CMK (cell line): Measurements from ENCODE around the gene SLC25A48.

Experiments used
- DNase-seq: peaks from one replicate; pipeline ENCODE4 v3.0.0-alpha.2; 2010; ENCODE audit warnings: low read depth

The SLC25A48 gene, protein sequence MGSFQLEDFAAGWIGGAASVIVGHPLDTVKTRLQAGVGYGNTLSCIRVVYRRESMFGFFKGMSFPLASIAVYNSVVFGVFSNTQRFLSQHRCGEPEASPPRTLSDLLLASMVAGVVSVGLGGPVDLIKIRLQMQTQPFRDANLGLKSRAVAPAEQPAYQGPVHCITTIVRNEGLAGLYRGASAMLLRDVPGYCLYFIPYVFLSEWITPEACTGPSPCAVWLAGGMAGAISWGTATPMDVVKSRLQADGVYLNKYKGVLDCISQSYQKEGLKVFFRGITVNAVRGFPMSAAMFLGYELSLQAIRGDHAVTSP

DNA sequence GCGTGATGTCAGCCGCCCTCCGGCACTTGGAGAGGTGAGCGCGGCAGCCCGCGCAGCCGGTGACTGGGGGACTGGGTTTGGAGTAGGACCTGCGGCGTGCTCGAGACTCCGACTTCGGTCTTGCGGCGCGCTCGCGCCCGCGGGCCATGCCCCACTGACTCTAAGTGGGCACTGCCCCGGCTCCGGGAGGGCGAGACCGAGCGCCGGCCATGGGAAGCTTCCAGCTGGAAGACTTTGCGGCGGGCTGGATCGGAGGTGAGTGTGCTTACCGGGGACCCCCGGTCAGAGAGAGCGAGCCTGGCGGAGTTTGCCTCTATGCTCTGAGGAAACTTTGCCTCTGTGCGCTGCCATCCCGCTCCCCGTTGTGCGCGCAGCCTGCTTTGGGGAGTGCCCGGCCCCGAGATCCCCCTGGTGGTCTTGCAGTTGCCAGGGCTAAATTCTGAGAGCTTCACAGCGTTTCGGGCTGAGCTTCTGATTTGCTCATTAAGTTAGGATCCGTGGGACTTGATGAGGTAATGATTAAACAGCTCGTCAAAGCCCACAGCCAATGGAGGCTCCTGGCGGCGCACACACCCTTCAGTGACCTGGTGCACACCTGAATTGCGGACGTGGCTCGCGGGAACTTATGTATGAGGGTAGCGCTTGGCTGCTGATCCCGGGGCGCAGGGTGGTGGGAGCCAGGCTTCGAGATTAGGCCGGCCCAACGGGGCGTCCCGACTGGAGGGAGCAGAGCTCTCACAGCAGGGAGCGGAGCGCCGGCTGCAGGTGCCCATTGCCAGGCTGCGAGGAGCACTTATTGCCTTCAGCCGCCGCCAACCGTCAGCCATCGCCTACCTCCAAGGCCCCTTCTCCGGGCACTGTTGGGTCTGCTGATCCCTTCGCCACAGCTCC lies at the start of gene SLC25A48:
TSS of gene SLC25A48 (plus strand) at position 25 of the 891 bp plus-strand sequence. CDS start at position 210, 185 bp downstream.
- no peak for DNase-seq

DNA sequence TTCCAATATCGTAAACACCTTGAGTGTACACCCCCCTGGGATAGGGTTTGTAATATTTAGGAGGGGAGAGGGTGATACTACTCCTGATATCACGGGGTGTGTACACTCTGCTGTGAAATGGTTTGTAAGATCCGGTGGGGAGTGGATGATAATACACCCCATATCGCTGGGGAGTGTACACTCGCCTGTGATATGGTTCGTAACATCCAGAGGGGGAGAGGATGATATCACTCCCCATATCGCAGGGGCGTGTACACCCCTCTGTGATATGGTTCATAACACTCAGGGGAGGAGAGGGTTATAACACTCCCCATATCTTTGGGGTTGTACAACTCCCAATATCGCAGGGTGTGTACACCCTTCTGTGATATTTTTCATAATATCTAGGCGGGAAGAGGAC lies 33.8 kb upstream of the SLC25A48 start:
- no peak for DNase-seq

DNA sequence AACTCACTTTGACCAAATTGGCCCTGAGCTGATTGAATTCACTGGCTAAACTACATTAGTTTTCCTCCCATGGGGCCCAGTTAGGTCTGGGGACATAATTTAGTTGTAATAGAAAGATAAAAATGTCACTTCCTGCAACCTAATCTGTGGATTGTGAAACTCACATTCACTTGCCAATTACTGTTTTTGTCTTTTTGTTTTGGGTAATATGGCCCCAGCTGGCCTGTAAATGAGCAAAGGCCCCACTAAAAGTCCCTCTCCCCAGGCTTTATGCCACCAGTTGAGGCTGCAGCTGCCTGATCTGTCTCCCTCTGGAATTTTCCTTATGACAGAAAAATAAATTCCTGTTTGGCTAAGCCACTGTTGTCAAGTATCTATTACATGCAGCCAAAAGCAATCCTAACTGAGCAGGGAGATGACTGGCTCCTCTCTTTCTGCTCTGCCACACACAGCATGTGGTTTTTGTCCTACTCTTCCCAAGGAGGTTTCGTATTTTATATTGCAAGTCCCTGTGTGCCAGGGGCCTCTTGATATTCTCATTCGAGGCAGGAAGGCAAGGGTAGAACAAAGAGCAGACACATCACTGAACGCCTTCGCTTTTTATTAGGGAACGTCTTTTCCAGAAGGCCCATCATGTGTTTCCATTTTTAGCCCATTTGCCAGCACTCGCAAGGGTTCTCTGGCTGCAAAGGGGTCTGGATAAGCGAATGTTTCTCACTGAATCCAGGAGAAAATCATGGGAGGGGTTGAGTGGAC lies 24.1 kb upstream of the SLC25A48 start:
- DNase-seq, result no peak

DNA sequence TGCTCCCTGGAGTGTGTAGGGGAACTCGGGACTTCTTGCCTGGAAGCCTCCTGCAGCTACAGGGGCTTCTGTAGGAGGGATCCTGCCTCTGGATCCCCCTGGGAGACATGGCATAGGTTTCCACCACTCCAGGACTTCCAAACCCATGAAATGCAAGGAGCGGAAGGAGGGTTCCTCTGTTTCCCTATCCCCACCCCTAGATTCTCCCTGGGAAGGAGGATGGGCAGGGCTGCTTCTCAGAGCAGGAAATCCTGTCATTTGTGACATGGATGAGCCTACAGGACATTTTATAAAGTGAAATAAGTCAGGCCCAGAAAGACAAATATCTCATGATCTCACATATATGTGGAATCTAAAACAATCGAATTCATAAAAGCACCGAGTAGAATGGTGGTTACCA lies 23.5 kb upstream of the SLC25A48 start:
- no peak for DNase-seq

DNA sequence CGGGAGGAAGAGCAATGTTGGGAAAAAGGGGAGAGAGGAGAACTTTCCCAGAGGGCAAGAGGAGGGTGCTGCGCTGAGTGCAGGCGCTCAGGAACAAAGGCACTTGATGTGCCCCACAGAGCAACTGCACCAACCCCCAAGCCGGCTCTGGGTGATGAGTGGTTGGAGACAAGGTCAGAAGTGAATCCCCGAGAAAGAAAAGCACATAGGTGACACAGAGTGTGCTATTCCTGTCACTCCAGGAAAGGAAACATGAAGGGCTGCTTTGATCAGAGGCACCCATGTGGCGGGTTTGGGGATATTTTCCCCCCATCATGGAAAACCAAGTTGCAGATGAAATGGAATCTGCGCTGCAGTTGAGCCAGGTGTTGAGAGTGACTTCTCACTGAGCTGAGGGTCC lies 20.7 kb upstream of the SLC25A48 start:
- no peak for DNase-seq

DNA sequence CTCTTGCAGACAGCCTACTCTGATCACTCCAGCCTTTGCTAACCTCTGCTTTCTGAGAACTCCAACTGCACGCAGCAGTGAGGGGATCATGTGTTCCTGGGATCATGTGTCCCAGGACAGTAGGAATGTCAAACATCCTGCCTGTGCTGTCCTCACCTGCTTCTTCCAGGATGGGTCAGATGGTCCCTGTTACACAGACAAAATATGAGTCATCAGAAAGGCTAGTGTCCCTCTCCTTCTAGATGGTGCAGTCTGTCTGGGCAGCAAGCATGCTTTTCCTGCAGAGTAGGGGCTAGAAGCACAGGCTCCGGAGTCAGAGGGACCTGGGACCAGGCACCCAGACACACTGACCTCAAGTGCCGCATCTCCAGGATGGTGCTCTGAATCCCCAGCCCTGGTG lies 20.1 kb upstream of the SLC25A48 start:
- no peak for DNase-seq

DNA sequence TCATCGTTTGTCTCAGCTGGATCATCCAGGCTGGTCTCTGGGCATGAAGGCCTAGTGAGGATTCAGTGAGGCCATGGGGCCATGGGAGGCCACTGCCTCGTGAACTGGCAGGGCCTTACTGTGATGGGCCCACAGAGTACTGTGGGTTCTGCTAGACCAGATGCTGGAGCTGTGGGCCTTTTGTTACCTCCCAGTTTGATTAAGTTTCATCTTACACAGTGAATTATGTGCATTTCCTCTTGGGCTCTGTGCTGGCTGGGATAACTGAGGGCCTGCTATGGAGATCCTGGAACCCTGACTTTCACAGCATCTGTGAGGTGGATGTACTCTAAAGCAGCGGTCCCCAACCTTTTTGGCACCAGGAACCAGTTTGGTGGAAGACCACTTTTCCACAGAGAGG lies 19.7 kb upstream of the SLC25A48 start:
- no peak for DNase-seq

DNA sequence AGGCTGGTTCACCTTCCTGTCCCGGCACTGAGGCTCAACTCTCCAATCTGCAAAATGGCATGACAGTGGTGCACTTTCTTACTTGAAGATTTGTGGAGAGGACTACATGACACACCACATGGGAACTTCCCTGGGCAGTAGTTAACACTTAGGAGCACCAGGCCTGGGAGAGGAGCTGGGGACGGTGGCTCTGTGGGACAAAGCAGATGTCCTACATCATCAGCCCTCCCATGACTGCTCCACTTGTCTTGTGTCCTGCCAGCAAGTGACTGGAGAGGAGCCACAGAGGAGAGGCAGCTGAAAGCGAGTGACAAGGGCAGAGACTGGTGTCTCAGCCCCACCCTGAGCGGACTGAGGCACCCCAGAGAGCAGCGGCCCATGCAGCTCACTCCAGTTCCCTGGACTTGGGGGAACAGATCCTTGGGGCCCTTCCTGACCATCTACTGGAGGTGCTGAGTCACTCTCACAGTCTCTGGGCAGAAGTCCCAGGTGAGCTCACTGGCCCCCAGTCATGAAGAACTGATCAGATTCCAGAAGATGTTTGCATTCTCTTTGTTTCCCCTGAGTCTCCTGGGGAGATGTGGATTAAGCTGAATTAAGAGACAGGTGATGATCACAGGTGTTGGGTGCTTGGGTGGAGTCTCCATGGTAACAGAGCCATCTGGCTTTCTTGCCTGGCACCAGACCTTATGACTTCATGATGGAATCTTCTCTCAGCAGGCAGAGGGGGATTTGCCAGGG lies 13.2 kb upstream of the SLC25A48 start:
- no peak for DNase-seq

DNA sequence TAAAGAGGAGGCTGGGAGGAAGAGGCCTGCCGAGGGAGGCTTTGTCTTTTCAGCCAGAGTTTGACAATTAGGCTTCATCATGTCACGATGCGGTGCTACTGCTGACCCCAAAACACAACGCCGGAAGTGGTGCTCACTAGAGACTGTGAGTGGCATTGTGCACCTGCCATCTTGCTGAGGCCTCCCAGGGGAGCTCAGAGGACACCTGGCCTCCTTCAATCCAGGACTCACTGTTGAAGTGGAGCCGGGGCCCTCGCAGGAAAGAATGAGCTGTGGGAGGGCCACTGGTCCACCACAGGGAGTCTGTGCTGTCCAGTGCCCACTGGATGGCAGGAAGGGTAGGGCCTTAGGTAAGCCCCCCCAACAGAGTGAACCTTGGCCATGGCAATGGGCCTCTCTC lies 12.7 kb upstream of the SLC25A48 start:
- no peak for DNase-seq

DNA sequence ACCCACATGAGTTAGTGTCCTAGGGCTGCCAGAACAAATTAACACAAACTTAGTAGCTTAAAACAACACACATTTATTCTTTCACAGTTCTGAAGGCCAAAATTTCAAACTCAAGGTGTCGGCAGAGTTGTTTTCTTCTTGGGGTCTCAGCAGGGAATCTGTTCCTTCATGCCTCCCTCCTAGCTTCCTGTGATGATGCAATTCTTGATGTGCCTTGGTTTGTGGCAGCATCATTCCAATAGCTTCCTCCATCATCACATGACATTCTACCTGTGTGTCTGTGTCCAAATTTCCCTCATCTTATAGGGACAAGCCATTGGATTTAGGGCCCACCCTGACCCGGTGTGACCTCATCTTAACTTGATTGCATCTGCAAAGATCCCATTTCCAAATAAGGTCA lies 12.2 kb upstream of the SLC25A48 start:
- no peak for DNase-seq

DNA sequence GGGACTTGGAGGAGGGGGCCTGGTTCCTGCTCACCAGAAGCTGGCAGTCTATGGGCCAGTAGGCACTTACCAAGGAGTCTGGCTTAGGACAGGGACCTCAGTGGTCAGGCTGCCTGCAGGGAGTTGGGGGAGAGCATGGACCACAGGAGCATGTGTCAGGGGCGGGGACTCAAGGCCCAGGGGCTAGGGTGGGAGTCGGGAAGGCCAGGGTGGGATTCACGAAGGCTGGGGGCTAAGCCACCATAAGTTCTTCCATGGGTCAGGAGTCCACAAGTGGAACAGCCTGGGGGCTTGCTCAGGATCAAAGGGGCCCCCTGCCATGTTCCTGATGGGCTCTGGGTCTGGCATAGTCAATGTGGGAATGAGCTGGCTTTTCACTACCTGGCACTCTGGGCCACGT lies 11.5 kb upstream of the SLC25A48 start:
- no peak for DNase-seq

DNA sequence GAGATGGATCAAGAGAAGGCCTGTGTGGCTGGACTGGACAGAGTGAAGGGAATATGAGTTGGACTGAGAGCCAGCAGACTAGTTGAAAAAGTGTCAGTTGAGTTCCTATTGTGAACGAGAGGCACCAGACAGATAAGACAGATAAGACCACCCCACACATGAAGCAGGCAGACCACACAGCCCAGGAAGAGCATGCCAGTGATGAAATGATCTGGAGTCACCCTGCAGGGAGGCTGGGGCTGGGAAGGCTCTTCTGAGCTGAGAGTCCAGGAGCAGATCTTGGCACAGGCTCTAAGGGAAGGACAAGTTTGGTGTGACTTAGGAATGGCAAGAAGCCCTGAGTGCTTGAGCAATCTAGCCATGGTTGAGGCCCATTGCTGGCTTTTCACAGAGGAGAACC lies 10.6 kb upstream of the SLC25A48 start:
- DNase-seq, result peak; percentile 14

DNA sequence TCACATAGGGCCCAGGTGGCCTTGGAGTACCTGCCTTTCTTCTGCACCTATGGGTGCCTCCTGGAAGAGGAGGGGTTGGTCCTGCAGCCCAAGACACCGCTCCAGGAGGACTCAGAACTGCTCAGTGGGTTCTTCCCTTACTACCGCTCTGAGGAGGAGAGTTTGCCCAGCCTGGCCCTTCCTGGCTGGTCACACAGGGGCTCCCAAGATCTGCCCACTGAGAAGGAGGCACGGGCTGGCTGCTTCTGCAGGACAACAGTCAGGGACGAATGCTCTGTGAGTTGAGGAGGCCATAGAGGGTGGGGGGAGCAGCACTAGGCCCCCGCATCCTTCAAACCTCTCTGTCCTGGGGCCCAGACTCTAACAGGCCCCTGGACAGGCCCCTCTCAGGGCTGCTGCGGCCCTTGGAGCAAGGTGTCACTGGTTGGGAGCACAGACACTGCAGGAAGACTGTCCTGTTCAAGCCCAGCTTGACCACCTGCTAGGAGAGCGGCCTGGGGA lies 9.9 kb upstream of the SLC25A48 start:
- DNase-seq, result no peak

DNA sequence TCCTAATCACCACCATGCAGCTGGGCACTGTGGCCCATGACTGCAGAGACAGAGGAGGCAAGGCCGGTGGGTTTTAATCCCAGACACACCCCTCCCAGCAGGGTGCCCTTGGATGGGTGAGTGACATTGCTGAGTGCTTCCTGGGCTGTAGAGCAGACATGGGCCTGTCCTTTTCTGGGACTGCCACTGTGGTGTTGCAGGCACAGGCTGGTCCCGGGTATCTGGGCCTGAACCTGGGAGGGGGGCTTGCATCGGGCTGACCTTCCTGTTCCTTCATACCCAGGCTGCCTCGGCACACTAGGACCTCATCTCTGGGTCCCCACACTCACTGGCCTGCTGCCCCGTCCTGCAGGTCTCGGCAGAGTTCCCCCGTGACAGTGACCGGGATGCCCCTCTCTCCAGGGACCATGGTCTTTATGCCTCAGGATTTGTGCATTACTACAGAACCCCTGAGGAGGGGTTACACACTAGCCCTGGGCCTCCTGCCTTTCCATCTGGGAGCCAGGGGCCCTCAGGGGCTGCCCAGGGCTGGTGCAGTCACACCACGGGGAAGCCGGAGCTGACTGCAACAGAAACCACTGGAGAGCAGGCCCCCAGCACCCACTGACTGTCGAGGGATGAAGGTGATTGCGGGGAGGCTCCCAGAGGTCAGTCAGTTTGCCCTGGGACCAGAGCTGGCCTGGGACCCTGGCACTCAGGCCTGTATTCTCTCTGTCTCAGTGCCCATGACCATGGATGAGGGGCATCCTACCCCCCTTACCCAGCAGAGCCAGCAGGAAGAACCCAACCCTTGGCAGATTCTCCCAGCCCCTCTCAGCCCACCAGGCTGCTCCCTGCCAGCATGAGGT lies 8.9 kb upstream of the SLC25A48 start:
- no peak for DNase-seq

DNA sequence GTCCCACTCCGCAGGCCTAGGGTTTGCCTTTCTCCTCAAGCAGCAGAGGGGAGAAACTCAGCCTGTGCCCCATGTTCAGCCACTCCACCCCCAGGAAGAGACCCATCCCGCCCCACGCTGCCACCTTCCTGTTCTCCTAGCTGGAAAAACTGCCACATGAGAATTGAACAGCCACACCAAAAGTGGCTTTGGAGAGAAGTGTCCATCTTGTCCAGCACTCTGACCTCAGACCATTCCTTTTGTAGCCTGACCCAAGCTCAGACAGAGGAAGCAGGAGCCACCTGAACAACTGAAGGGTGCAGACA lies 8.3 kb upstream of the SLC25A48 start:
- no peak for DNase-seq

DNA sequence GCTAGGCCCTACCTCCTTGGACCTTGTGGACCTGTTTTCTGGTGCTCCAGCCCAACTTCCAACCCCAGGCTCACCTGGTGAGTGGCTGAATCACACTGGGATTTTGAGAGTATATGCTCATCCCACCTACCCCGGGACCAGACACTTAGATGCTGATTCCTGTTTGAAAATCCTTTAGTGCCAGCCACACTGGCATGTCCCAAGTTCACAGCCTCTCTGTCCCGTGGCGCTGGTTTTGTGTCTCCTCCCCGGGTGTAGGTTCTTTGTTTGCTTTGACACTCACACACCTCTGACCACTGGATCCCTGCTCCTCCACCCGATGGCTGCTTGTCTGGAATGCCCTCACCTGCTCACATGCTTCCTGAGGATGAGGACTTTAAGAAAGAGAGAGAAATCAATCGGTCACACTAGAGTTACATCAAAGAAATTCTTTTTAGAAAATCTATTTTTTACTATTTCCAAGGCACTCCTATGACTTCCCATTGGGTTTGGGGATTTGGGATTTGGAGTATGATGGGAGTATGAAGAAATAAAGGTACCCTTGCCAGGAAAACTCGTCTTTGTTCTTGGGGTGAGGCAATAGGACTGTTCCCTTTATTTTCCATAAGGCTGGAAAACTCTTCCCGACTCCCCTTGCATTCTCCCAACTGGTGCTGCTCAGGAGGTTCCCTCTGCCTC lies 7.3 kb upstream of the SLC25A48 start:
- DNase-seq, result no peak

DNA sequence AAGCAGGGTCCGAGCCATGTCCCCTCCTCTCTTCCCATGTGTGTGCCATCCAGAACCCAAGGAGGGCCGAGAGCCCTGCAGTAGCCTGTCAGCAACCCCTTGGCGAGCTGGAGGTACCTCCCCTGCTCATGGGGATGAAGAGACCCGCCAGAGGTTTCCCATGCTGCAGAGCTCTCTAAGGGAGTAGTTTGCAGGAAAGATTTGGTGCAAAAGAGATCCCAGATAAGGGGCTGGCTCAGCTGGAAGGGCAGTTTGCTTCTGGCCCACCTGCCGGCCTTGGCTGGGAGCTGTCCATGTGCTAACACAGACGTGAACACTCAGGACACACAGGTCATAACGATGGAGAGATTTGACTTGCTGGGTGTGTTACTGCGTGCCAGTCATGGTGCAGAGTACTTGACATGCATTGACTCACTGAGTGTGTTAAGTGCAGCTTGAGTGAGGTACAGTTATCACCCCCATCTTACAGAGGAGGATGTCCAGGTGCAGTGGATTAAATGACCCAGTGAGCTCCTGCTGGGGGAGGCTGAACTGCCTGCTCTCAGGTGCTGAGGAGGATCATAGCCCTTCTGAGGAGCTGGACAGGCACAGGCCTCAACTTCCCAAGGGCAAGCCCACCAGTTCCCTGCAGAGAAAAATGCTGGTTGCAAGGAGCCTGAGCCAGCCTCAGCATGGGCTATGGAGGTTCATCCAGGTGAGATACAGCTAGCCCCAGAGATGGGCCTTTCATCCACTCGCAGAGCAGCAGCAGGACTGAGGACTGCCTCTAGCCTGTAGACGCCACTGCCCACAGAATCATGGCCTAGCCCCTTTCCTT lies 6.3 kb upstream of the SLC25A48 start:
- no peak for DNase-seq

DNA sequence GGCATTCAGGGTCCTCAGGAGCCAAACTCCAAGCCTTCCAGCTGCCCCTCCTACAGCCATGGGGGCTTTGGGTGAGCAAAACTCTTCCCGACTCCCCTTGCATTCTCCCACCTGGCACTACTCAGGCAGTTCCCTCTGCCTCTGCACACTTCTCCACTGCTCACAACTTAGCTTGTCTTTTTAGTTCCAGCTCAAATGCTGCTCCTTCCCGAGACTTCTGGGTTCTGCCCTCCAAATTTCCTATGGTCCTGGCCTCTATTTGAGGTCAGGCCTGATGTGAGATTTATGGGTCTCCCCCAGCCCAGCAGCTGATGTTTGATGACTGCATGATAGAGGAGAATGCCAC lies 5.7 kb upstream of the SLC25A48 start:
- DNase-seq, result no peak

DNA sequence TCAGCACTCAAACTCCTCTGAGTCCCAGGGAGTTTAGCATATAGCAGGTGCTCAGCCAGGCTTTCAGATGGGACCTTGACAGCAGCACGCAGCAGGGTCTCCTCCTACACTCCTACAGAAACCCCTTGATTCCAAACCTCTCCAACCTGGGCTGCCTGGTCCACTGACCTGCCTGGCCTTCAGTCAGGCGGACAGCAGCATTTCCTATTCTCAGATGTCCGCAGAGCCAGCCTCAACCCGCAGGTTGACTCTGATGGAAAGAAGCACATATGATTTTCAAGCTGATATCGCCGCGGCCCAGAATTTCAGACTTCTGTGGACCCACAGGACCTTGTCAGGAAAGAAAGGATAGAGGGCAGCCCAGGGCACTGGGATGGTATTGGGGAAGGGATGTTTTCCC lies 5.3 kb upstream of the SLC25A48 start:
- DNase-seq, result no peak
